COLO668 (cell line): Measurements from ENCODE around the gene LSM10.
A peak's percentile ranks its signal among the peaks of the same experiment; 100 is the strongest.

ENCODE experiments used
- DNase-seq: peaks from one replicate; lab custom pipeline; 2025; ENCODE audit not compliant: unreplicated experiment; lab: John Stamatoyannopoulos, UW

The LSM10 gene

GRCh38 chr1:36397378-36398230 is at the start of gene LSM10:
TSS of gene LSM10 (minus strand) at chr1:36397908. CDS start at chr1:36394129, 3,779 bp downstream.
- peak; percentile 99 for DNase-seq

- DNase-seq: no peak
Measured at GRCh38 chr1:36447450-36447849, 49.7 kb upstream of the LSM10 start.

GRCh38 chr1:36446746-36447145 is 49.0 kb upstream of the LSM10 start:
- DNase-seq: no peak

GRCh38 chr1:36446271-36446670 is 48.6 kb upstream of the LSM10 start:
- peak; percentile 51 for DNase-seq

GRCh38 chr1:36443297-36443696 is 45.6 kb upstream of the LSM10 start:
- DNase-seq: no peak

- DNase-seq: no peak
Measured at GRCh38 chr1:36442337-36442736, 44.6 kb upstream of the LSM10 start.

- no peak for DNase-seq
Measured at GRCh38 chr1:36440646-36441045, 42.9 kb upstream of the LSM10 start.

GRCh38 chr1:36440044-36440443 is 42.3 kb upstream of the LSM10 start:
- DNase-seq: no peak

GRCh38 chr1:36438715-36439114 is 41.0 kb upstream of the LSM10 start:
- no peak for DNase-seq

GRCh38 chr1:36436821-36437220 is 39.1 kb upstream of the LSM10 start:
- DNase-seq: no peak

- DNase-seq: no peak
Measured at GRCh38 chr1:36433102-36433501, 35.4 kb upstream of the LSM10 start.

GRCh38 chr1:36432616-36433015 is 34.9 kb upstream of the LSM10 start:
- no peak for DNase-seq

- DNase-seq: no peak
Measured at GRCh38 chr1:36425791-36426190, 28.1 kb upstream of the LSM10 start.

- no peak for DNase-seq
Measured at GRCh38 chr1:36421649-36422048, 23.9 kb upstream of the LSM10 start.

GRCh38 chr1:36420836-36421317 is 23.2 kb upstream of the LSM10 start:
- peak; percentile 88 for DNase-seq

GRCh38 chr1:36420409-36420808 is 22.7 kb upstream of the LSM10 start:
- no peak for DNase-seq

- DNase-seq: no peak
Measured at GRCh38 chr1:36419569-36419968, 21.9 kb upstream of the LSM10 start.

- no peak for DNase-seq
Measured at GRCh38 chr1:36419140-36419539, 21.4 kb upstream of the LSM10 start.

- DNase-seq: no peak
Measured at GRCh38 chr1:36417931-36418330, 20.2 kb upstream of the LSM10 start.

- DNase-seq: no peak
Measured at GRCh38 chr1:36415661-36416326, 18.1 kb upstream of the LSM10 start.

- DNase-seq: no peak
Measured at GRCh38 chr1:36414384-36414783, 16.7 kb upstream of the LSM10 start.
